Lung (tissue), 12 donors: ENCODE results near the gene SNED1. TPM values are rescaled to one million over a fixed set of nuclear protein-coding genes. Genes with fewer than 3 reads are reported as not detected.

Experiments
- ATAC-seq: fragments of 200-7000 bp; cut with Tn5 transposase; one replicate; pipeline ENCODE4 v1.9.1; 2020; ENCODE audit warnings: moderate number of reproducible peaks; ENCODE audit not compliant: insufficient read depth, low FRiP score
- DNase-seq, 3 donors: peaks; one replicate each; pipeline ENCODE4 v3.0.0-alpha.2; 2013 to 2017
- H3K27ac ChIP-seq, 2 donors: one replicate each; pipeline ENCODE4 v1.5.1; 2013; ENCODE audit warnings: mild to moderate bottlenecking in 2 of 2, moderate library complexity in 2 of 2, control low read depth in 1 of 2, inconsistent platforms in 1 of 2, low read depth in 1 of 2, low read length in 1 of 2
- H3K27me3 ChIP-seq, 3 donors: one replicate each; pipeline ENCODE4 v1.5.1; 2013; ENCODE audit warnings: low read length in 2 of 3; ENCODE audit not compliant: control insufficient read depth in 3 of 3, insufficient read depth in 3 of 3
- H3K36me3 ChIP-seq, 4 donors: one replicate each; pipeline ENCODE4 v1.5.1; 2013; ENCODE audit warnings: low read length in 4 of 4, mild to moderate bottlenecking in 1 of 4, moderate library complexity in 1 of 4; ENCODE audit not compliant: control insufficient read depth in 4 of 4, insufficient read depth in 4 of 4
- H3K4me1 ChIP-seq, 5 donors: one replicate each; pipeline ENCODE4 v1.5.1; 2013; ENCODE audit warnings: low read length in 5 of 5, mild to moderate bottlenecking in 2 of 5, moderate library complexity in 1 of 5; ENCODE audit not compliant: control insufficient read depth in 5 of 5, insufficient read depth in 5 of 5
- H3K4me3 ChIP-seq: one replicate; pipeline ENCODE4 v1.5.1; 2013; ENCODE audit warnings: mild to moderate bottlenecking, control low read depth, moderate library complexity
- H3K9ac ChIP-seq, 2 donors: one replicate each; pipeline ENCODE4 v1.5.1; 2013; ENCODE audit warnings: low read length in 2 of 2, control low read depth in 1 of 2; ENCODE audit not compliant: insufficient read depth in 1 of 2
- H3K9me3 ChIP-seq, 4 donors: one replicate each; pipeline ENCODE4 v1.5.1; 2013; ENCODE audit warnings: low read length in 3 of 4, mild to moderate bottlenecking in 1 of 4, moderate library complexity in 1 of 4; ENCODE audit not compliant: control insufficient read depth in 4 of 4, insufficient read depth in 3 of 4
- CTCF ChIP-seq: IDR thresholded peaks from 2 replicates; pipeline ENCODE4 v1.5.1; 2012; ENCODE audit warnings: mild to moderate bottlenecking; ENCODE audit errors: control extremely low read depth, extremely low read depth
- WGBS, 2 donors: extraction: QIAGEN DNeasy Blood & Tissue Kit; methylation state at CpG; one replicate each; pipeline ENCODE4 v1.1.7; 2013; 5-methylcytosine and 5-hydroxymethylcytosine counted together
- polyA plus RNA-seq, 2 donors: library from polyadenylated mRNA; stranded (reverse); fragments of 200-250 nt; gene quantifications; one replicate each; pipeline ENCODE4 v1.2.1, GENCODE V29; 2013
- total RNA-seq, 2 donors: library from RNA; depleted of rRNA in 1 of 2; stranded (reverse); fragments of >200 nt in 1 of 2; gene quantifications; one replicate each; pipeline ENCODE4 v1.2.1, GENCODE V29; 2014 to 2021
- donor health status: control.
- donor health status: control.
- donor health status: Bipolar disorder and iron deficiency.
- donor health status: healthy.
- donor health status: DM: yes; HTN: yes; CAD: no.

Gene SNED1
- total and polyA plus RNA-seq, 4 donors, result 5.9 to 74.6 (median 34.7) TPM

- Histone ChIP-seq H3K9ac (no peak overlapping the region), H3K27me3 (peaks cover 0 to 4% (median 0%) of the 10 kb centered on the region in 3 donors), H3K36me3 (no peaks in the 10 kb centered on the region), H3K4me1 (no peaks in the 10 kb centered on the region), H3K27ac (no peak overlapping the region), H3K4me3 (no peak overlapping the region), H3K9me3 (no peaks in the 10 kb centered on the region)
- no peak for ATAC-seq
- no peak for DNase-seq
- WGBS, 2 donors, result 32 to 45% methylated on average over 4 of the region's 4 CpGs
- no peak for TF ChIP-seq CTCF
Measured at GRCh38 chr2:240981280-240981679, 17.1 kb upstream of the SNED1 start.

GRCh38 chr2:240981871-240982800, 16.3 kb upstream of the SNED1 start:
- 88 to 91% methylated on average over 25 of the region's 25 CpGs for WGBS, 2 donors
- DNase-seq, result no peak
- no peaks in the 10 kb centered on the region for H3K36me3 ChIP-seq
- no peaks in the 10 kb centered on the region for H3K9me3 ChIP-seq
- TF ChIP-seq CTCF, result no peak
- no peak overlapping the region for H3K9ac ChIP-seq
- ATAC-seq, result no peak
- H3K4me3 ChIP-seq, result no peak overlapping the region
- peaks cover 0 to 8% (median 4%) of the 10 kb centered on the region in 5 donors for H3K4me1 ChIP-seq
- H3K27me3 ChIP-seq, result peaks cover 0 to 4% (median 0%) of the 10 kb centered on the region in 3 donors
- no peak overlapping the region for H3K27ac ChIP-seq

- Histone ChIP-seq H3K4me3 (no peak overlapping the region), H3K4me1 (peaks cover 0 to 15% (median 10%) of the 10 kb centered on the region in 5 donors), H3K9ac (no peak overlapping the region), H3K36me3 (no peaks in the 10 kb centered on the region), H3K27ac (no peak overlapping the region), H3K9me3 (peaks cover 0 to under 1% (median 0%) of the 10 kb centered on the region in 4 donors), H3K27me3 (peaks cover 0 to 4% (median 0%) of the 10 kb centered on the region in 3 donors)
- no peak for TF ChIP-seq CTCF
- DNase-seq, result no peak
- WGBS, 2 donors, result 88 to 92% methylated on average over 8 of the region's 8 CpGs
- ATAC-seq, result no peak
Measured at GRCh38 chr2:240982821-240983281, 15.6 kb upstream of the SNED1 start.
